SK-N-MC (cell line): Measurements from ENCODE around the gene CAPN2.

Source experiments
- EZH2 ChIP-seq: fragments of 200-600 bp; sonication (generic); IDR thresholded peaks from one replicate; pipeline ENCODE4 v1.6.1; 2017; ENCODE audit warnings: antibody characterized with exemption
- POLR2AphosphoS5 ChIP-seq: IDR thresholded peaks from 2 replicates; pipeline ENCODE4 v1.6.1; 2012; ENCODE audit warnings: mild to moderate bottlenecking, low read depth, low read length, borderline replicate concordance

GRCh38 chr1:223730479-223731132 is 18.3 kb downstream of the CAPN2 start:
- no peak for TF ChIP-seq POLR2AphosphoS5
- TF ChIP-seq EZH2: no peak
